Aorta (tissue), 5 donors: ENCODE data around the gene ALS2. TPM values are rescaled to one million over a fixed set of nuclear protein-coding genes. Genes with fewer than 3 reads are reported as not detected.

Source experiments
- ATAC-seq: fragments of 200-7000 bp; cut with Tn5 transposase; one replicate; pipeline ENCODE4 v1.9.1; 2022; ENCODE audit warnings: moderate library complexity; ENCODE audit not compliant: low FRiP score
- DNase-seq, 2 donors: peaks; one replicate each; pipeline ENCODE4 v3.0.0-alpha.2; 2020
- H3K27ac ChIP-seq, 2 donors: one replicate each; pipeline ENCODE4 v1.5.1; 2013; ENCODE audit warnings: low read length in 2 of 2, mild to moderate bottlenecking in 2 of 2, moderate library complexity in 2 of 2, control low read depth in 1 of 2, inconsistent platforms in 1 of 2, low read depth in 1 of 2
- H3K27me3 ChIP-seq, 2 donors: one replicate each; pipeline ENCODE4 v1.6.1; 2013; ENCODE audit warnings: control low read depth in 1 of 2, low read length in 1 of 2, mild to moderate bottlenecking in 1 of 2, moderate library complexity in 1 of 2; ENCODE audit not compliant: insufficient read depth in 2 of 2, control insufficient read depth in 1 of 2
- H3K36me3 ChIP-seq, 2 donors: one replicate each; pipeline ENCODE4 v1.6.1; 2013; ENCODE audit warnings: control low read depth in 1 of 2, low read length in 1 of 2, mild to moderate bottlenecking in 1 of 2; ENCODE audit not compliant: insufficient read depth in 2 of 2, control insufficient read depth in 1 of 2
- H3K4me1 ChIP-seq, 2 donors: one replicate each; pipeline ENCODE4 v1.6.1; 2013; ENCODE audit warnings: low read length in 2 of 2, control low read depth in 1 of 2, mild to moderate bottlenecking in 1 of 2, moderate library complexity in 1 of 2; ENCODE audit not compliant: insufficient read depth in 2 of 2, control insufficient read depth in 1 of 2
- H3K4me3 ChIP-seq, 2 donors: one replicate each; pipeline ENCODE4 v1.5.1; 2013; ENCODE audit warnings: low read length in 2 of 2, control low read depth in 1 of 2, mild to moderate bottlenecking in 1 of 2
- H3K9me3 ChIP-seq: one replicate; pipeline ENCODE4 v1.6.1; 2013; ENCODE audit warnings: mild to moderate bottlenecking, low read length; ENCODE audit not compliant: control insufficient read depth
- WGBS, 2 donors: extraction: QIAGEN DNeasy Blood & Tissue Kit; methylation state at CpG; one replicate each; pipeline ENCODE4 v1.1.7; 2013; 5-methylcytosine and 5-hydroxymethylcytosine counted together
- intact Hi-C, 2 donors: fragments of 100-400 bp; cut with DNase I; formaldehyde crosslinking; loops; one replicate each; pipeline versions ENCODE4 v1.14.2 to v1.15.0; 2022
- polyA plus RNA-seq, 2 donors: library from polyadenylated mRNA; stranded (reverse); fragments of 200-250 nt; gene quantifications; one replicate each; pipeline ENCODE4 v1.2.3, GENCODE V29; 2013
- total RNA-seq, 2 donors: library from RNA; stranded (reverse); fragmentation: NEBNext Ultra II Directional; extraction: Animal tissue kit (Norgen Biotek cat#: 25700); gene quantifications; one replicate each; pipeline ENCODE4 v1.2.1, GENCODE V29; 2021
- donor health status: healthy with polysubstance abuse.
- donor health status: Bipolar disorder and iron deficiency.
- donor health status: DM: no; HTN: no; CAD: no.
- donor health status: DM: no; HTN: no; CAD: no.
- donor health status: DM: yes; HTN: yes; CAD: no.

ALS2 gene
- total and polyA plus RNA-seq, 4 donors = 9.2 to 26.4 (median 17.2) TPM

DNA sequence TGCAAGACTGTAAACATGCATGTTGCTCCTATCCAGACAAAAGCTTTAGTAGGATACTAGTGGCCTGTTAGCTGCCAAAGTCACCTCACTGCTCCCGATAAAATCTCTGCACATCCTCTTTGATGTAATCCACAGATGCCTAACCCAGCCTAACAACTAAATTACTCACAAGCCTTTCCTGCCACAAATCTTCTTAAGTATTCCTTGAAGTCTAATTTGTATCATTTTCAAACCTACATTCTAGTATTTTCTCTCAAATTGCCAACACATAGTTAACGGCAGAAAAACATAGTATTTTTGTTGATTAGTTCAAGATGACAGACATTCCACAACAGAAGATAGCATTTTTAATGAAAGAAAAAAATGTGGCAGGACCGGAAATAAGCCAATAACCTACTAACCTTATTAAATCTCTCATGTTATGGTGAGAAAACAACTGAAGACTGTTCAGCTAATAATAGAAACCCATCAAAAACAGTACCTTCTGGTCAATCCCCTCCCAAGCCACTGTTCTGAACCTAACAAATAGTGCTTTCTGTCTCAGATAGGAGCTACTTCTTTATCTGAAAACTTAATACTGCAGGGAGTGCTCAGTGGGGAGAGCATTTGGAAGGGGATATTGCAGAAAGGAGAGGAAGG, 82.0 kb downstream of the ALS2 start, which contains the start of gene MPP4:
Gene MPP4, minus strand, starts transcription at position 57 of the 639 bp plus-strand sequence. CDS start 4,690 bp downstream, outside the sequence.
- Histone ChIP-seq H3K27me3 (no peaks in the 10 kb centered on the region), H3K36me3 (no peaks in the 10 kb centered on the region), H3K9me3 (no peaks in the 10 kb centered on the region), H3K27ac (peak within 1 kb of the TSS in 1 of 2 donors; percentile 45), H3K4me1 (peaks cover 0 to 1% of the 10 kb centered on the region in 2 donors), H3K4me3 (no peak within 1 kb of the TSS)
- intact Hi-C loops = loop anchor here (5.0 kb wide), 2 partner anchors 46 to 56 kb away; partner anchors contain the start of gene TMEM237 (in 1 of the 2)
- DNase-seq (no peak), ATAC-seq (no peak)
- 25 to 33% methylated on average over 3 of the region's 3 CpGs for WGBS, 2 donors

DNA sequence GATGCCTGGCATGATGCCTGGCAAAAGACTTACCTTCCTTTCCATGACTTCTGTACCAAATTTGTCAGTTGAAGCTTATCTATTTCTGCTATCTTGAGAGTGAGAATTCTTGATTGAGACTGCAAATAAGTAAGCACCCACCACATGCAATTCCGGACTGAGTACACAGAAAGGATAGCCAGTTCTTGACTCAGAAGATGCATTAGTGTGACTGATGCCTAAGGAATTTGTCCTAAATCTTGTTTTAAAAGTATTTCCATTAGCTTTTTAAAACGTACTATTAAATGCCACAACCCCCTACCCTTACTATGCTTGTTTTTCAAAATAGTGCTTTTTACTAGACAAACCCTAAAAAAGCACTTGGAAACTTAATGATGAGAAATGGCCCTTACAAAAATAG, 82.8 kb downstream of the ALS2 start:
- Histone ChIP-seq H3K9me3 (no peaks in the 10 kb centered on the region), H3K27me3 (no peaks in the 10 kb centered on the region), H3K27ac (no peak overlapping the region), H3K4me1 (peaks cover 0 to 1% of the 10 kb centered on the region in 2 donors), H3K4me3 (no peak overlapping the region), H3K36me3 (no peaks in the 10 kb centered on the region)
- 1 to 5% methylated on average over 2 of the region's 2 CpGs for WGBS, 2 donors
- ATAC-seq (peak; percentile 29), DNase-seq (no peak)
- intact Hi-C loops = loop anchor here (5.0 kb wide), 2 partner anchors 46 to 56 kb away; partner anchors contain the start of gene TMEM237 (in 1 of the 2)

DNA sequence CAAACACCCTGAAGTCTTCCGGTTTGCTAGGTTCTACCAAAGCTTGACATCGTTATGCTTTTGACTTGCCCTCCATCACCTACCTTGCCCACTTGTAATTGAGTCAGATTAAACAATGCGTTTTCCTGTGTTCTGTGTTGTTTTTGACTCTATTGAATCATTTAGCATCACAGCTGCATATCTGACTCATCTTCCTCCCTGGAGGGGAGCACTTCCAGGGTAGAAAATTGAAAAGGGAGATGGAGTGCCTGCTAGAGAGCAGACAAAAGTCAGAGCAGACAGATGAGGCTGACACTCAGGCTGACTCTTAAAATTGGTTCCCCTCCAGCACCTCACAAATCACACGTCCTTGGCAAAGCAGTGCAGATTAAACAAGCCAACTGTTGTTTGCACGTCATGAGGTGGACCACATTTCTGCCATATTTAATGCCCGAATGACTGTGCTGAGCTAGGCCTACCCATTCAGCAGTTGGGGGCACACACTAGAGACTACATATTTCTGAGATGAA, 84.5 kb downstream of the ALS2 start:
- Histone ChIP-seq H3K4me1 (peaks cover 0 to 1% of the 10 kb centered on the region in 2 donors), H3K4me3 (no peak overlapping the region), H3K27me3 (no peaks in the 10 kb centered on the region), H3K27ac (no peak overlapping the region), H3K9me3 (no peaks in the 10 kb centered on the region), H3K36me3 (no peaks in the 10 kb centered on the region)
- intact Hi-C loops = loop anchor here (5.0 kb wide), 2 partner anchors 44 to 54 kb away; partner anchors contain the start of gene TMEM237 (in 1 of the 2)
- ATAC-seq (no peak), DNase-seq (no peak)
- WGBS, 2 donors = 52 to 53% methylated on average over 6 of the region's 6 CpGs

DNA sequence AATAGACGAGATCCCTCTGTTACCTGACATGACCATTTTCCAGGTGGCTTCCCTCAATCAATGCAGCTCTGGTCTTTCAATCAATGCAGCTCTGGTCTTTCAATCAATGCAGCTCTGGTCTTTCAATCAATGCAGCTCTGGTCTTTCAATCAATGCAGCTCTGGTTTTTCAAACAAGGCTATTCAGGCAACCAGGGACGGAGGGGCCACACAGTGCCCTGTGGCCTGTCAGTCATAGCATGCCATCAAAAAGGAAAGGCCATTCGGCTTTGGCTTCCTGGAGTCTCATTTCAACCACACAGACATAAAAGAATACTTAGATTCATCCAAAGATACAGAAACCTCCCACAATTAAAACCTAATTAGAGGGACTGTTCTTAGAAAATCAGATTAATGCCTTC, 95.6 kb downstream of the ALS2 start:
- WGBS, 2 donors = 92 to 94% methylated on average over 3 of the region's 3 CpGs
- Histone ChIP-seq H3K4me1 (no peaks in the 10 kb centered on the region), H3K27ac (no peak overlapping the region), H3K9me3 (no peaks in the 10 kb centered on the region), H3K27me3 (no peaks in the 10 kb centered on the region), H3K36me3 (no peaks in the 10 kb centered on the region), H3K4me3 (no peak overlapping the region)
- DNase-seq (no peak), ATAC-seq (no peak)
- intact Hi-C loops = no loop called here

DNA sequence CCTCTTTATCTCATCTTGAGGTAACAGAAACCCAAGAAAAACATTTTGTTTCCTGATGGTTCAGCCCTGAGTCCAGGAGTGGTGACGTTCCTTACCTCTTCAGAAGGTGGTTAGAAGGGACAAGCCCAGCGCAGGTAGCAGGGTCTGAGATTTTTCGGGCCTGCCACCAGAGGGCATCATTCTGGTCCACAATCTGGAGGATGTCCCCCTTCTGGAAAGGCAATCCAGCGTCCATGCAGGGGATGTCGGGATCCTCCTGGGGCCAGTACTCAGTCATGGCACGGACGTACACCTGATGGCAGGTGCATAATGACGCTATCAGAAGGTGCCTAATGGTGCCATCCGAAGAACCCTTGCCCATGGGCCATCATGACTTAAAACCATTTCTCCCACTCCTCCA, 100.0 kb downstream of the ALS2 start:
- Histone ChIP-seq H3K27me3 (no peaks in the 10 kb centered on the region), H3K27ac (no peak overlapping the region), H3K36me3 (no peaks in the 10 kb centered on the region), H3K4me1 (no peaks in the 10 kb centered on the region), H3K4me3 (no peak overlapping the region), H3K9me3 (no peaks in the 10 kb centered on the region)
- 55 to 61% methylated on average over 9 of the region's 9 CpGs for WGBS, 2 donors
- DNase-seq = no peak
- no peak for ATAC-seq
- intact Hi-C loops = no loop called here

DNA sequence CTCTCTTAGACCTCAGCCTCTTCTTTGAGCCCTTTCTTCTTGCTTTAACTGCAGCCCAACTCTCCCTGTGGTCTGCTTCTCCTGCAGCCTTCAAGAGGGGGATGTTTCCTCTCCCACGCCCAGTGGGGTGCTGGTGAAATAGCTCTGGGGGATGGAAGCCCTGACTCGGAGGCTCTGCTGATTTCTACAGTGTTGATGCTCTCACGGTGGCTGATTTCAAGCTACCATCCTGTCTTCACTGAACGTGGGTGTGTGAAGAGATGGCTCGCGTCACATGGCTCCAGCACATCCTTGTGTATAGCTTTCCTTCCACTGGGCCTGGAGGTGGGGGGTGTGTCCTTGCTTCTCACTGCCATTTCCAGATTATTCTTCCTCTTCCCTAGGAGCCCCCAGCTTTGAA, 102.3 kb downstream of the ALS2 start:
- intact Hi-C loops = no loop called here
- Histone ChIP-seq H3K36me3 (no peaks in the 10 kb centered on the region), H3K4me3 (no peak overlapping the region), H3K9me3 (no peaks in the 10 kb centered on the region), H3K27ac (no peak overlapping the region), H3K27me3 (no peaks in the 10 kb centered on the region), H3K4me1 (peaks cover 0 to 3% of the 10 kb centered on the region in 2 donors)
- no peak for ATAC-seq
- DNase-seq = no peak
- 77 to 81% methylated on average over 6 of the region's 6 CpGs for WGBS, 2 donors

DNA sequence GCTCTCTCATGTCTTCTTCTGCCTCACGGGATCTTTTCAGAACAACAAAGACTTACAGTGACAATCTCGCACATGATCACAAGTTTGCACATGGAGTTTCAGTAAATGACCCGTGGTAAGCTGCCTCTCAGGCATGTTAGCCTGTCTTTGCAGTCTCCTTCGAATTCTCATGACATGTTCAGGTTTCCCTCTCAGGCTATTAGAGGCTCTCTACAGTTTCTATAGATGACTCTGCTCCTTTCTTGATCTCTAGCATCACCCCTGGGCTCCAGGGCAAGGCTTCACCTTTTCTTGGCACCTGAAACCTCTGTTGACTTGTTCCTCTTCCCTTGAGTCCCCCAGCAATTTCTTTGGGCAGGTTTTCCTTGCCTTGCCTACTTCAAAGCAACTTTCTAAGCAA, 105.3 kb downstream of the ALS2 start:
- no peak for ATAC-seq
- WGBS, 2 donors = 61 to 67% methylated on average over 4 of the region's 4 CpGs
- H3K4me3 ChIP-seq = no peak overlapping the region

DNA sequence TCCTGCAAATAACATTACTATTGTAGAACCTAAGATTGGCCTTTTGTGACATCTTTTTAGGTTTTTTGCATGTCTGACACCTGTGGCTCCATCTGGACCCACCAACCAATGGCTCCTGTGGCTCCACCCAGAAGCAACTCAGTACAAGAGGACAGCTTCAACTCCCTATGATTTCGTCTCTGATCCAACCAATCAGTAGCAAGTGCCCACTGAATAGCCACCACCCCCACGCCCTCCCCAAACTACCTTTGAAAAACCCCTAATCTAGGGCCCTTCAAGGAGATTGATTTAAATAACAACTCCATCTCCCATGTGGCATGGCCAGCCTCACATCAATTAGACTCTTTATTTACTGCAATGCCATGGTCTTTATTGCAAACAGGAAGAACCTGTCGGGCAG, 105.9 kb downstream of the ALS2 start:
- H3K4me3 ChIP-seq = no peak overlapping the region
- WGBS, 2 donors = 95% methylated on average over 3 of the region's 3 CpGs
- H3K36me3 ChIP-seq = no peaks in the 10 kb centered on the region
- no peak for DNase-seq
- H3K4me1 ChIP-seq = peaks cover 0 to 3% of the 10 kb centered on the region in 2 donors
- no peaks in the 10 kb centered on the region for H3K27me3 ChIP-seq
- no peak overlapping the region for H3K27ac ChIP-seq
- intact Hi-C loops = no loop called here
- no peaks in the 10 kb centered on the region for H3K9me3 ChIP-seq
- ATAC-seq = no peak

More for the DNA sequence above, 105.3 kb downstream of the ALS2 start:
- H3K36me3 ChIP-seq = no peaks in the 10 kb centered on the region
- no peak for DNase-seq
- H3K9me3 ChIP-seq = no peaks in the 10 kb centered on the region
- H3K27ac ChIP-seq = no peak overlapping the region
- intact Hi-C loops = no loop called here
- peaks cover 0 to 3% of the 10 kb centered on the region in 2 donors for H3K4me1 ChIP-seq
- no peaks in the 10 kb centered on the region for H3K27me3 ChIP-seq

DNA sequence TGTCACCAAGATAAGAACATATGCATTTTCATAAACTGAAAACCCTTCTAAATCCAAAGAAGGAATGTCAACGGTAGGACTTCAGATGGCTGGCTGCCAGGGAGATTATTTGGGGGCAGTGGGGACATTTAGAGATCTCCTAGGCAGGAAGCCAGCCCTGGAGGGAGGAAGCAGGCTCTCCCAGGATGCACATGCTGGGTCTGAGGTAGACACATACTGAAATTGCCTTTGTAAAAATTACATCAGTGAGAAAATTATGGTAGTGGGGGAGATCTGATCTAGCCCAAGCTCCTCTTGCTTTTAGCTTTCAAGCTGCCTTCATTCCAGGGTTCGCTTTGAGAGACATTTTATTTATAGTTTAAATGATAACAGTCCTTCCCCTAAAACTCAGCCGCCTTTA, 106.4 kb downstream of the ALS2 start:
- Histone ChIP-seq H3K27me3 (no peaks in the 10 kb centered on the region), H3K36me3 (no peaks in the 10 kb centered on the region), H3K27ac (no peak overlapping the region), H3K4me1 (peaks cover 0 to 3% of the 10 kb centered on the region in 2 donors), H3K9me3 (no peaks in the 10 kb centered on the region), H3K4me3 (no peak overlapping the region)
- ATAC-seq = no peak
- no peak for DNase-seq
- WGBS, 2 donors = 57 to 60% methylated on average over 3 of the region's 3 CpGs
- intact Hi-C loops = no loop called here
